Gastrocnemius medialis (tissue), 4 donors: ENCODE results near the gene SIGLEC8. TPM values are rescaled to one million over a fixed set of nuclear protein-coding genes. Genes with fewer than 3 reads are reported as not detected.
A peak's percentile ranks its signal among the peaks of the same experiment; 100 is the strongest.
"Not testable (repeated sequence)": the region's sequence is repeated elsewhere in the genome, so short reads cannot be mapped to it uniquely, and the experiment has no call there.

ENCODE experiments used
- ATAC-seq, 2 donors: fragments of 150-250 bp; one replicate each; pipeline ENCODE4 v1.9.1; 2016
- DNase-seq, 2 donors: peaks; one replicate each; pipeline ENCODE4 v3.0.0-alpha.2; 2019
- H3K27ac ChIP-seq, 4 donors: fragments of 200-600 bp; sonication (generic); 1 replicate in 1 of 4; 2 replicates in 3 of 4; pipeline ENCODE4 v1.5.1; 2016 to 2018; ENCODE audit warnings: mild to moderate bottlenecking in 2 of 4, moderate library complexity in 1 of 4
- H3K27me3 ChIP-seq, 3 donors: fragments of 200-600 bp; sonication (generic) in 2 of 3; 1 replicate in 1 of 3; 2 replicates in 2 of 3; pipeline versions ENCODE4 v1.5.1 to v1.6.0; 2016 to 2019; ENCODE audit warnings: mild to moderate bottlenecking in 1 of 3, moderate library complexity in 1 of 3
- H3K36me3 ChIP-seq, 2 donors: fragments of 200-600 bp; sonication (generic) in 1 of 2; one replicate each; pipeline ENCODE4 v1.5.1; 2017 to 2018
- H3K4me1 ChIP-seq, 2 donors: fragments of 200-600 bp; sonication (generic) in 1 of 2; one replicate each; pipeline ENCODE4 v1.5.1; 2016 to 2017; ENCODE audit warnings: mild to moderate bottlenecking in 2 of 2
- H3K4me3 ChIP-seq, 4 donors: fragments of 200-600 bp; sonication (generic) in 3 of 4; 1 replicate in 1 of 4; 2 replicates in 3 of 4; pipeline ENCODE4 v1.5.1; 2016 to 2019; ENCODE audit warnings: mild to moderate bottlenecking in 2 of 4
- H3K9me3 ChIP-seq, 3 donors: fragments of 200-600 bp; sonication (generic) in 2 of 3; 1 replicate in 1 of 3; 2 replicates in 2 of 3; pipeline ENCODE4 v1.5.1; 2016 to 2019
- CTCF ChIP-seq, 5 experiments: fragments of 450-650 bp in 3 of 5; fragments of 200-600 bp in 2 of 5; sonication (generic) in 2 of 5; IDR thresholded peaks in 4 of 5; conservative IDR thresholded peaks in 1 of 5; 1 replicate in 4 of 5; 2 replicates in 1 of 5; pipeline ENCODE4 v1.5.1; 2016 to 2019; ENCODE audit warnings: antibody characterized with exemption in 5 of 5, mild to moderate bottlenecking in 3 of 5, moderate library complexity in 3 of 5
- POLR2A ChIP-seq, 2 donors: fragments of 450-650 bp; IDR thresholded peaks; one replicate each; pipeline ENCODE4 v1.6.1; 2017; ENCODE audit warnings: antibody characterized with exemption in 2 of 2, mild to moderate bottlenecking in 2 of 2, moderate library complexity in 2 of 2
- in situ Hi-C, 4 donors: fragments of 200-750 bp; cut with MboI; loops; one replicate each; pipeline versions ENCODE4 v1.15.0 to v1.8.0; 2017; ENCODE audit warnings: low sequenced_read_pairs in 4 of 4
- intact Hi-C: fragments of 100-400 bp; cut with DNase I; formaldehyde crosslinking; loops from one replicate; pipeline ENCODE4 v1.15.1; 2023; ENCODE audit warnings: low total_unique reads
- total RNA-seq, 4 donors: library from RNA; depleted of rRNA; stranded (reverse); fragments of >200 nt; gene quantifications; one replicate each; pipeline versions ENCODE4 v1.1.0 to v1.2.3, GENCODE V29; 2016

SIGLEC8 gene
- total RNA-seq, 4 donors from 2014 or later, result 0.13 TPM; not detected in 3

GRCh38 chr19:51417107-51417809 is 41.0 kb downstream of the SIGLEC8 start, which contains the start of gene SIGLEC10:
TSS of gene SIGLEC10 (minus strand) at chr19:51417642. CDS start at chr19:51417581, 61 bp downstream.
- Histone ChIP-seq H3K36me3 (no peaks in the 10 kb centered on the region), H3K4me1 (no peaks in the 10 kb centered on the region), H3K27me3 (peaks cover 0 to 12% (median 10%) of the 10 kb centered on the region in 3 donors), H3K4me3 (no peak within 1 kb of the TSS), H3K9me3 (no peaks in the 10 kb centered on the region), H3K27ac (no peak within 1 kb of the TSS)
- intact Hi-C loops (no loop called here), in situ Hi-C loops (no loop called here)
- ATAC-seq (no peak), DNase-seq (no peak)
- no peak for TF ChIP-seq CTCF (IDR thresholded peaks at IDR 0.05 in 4 of 5, conservative IDR thresholded peaks at IDR 0.05 in 1 of 5)
- TF ChIP-seq POLR2A (IDR thresholded peaks at IDR 0.05), result no peak

- H3K4me1 ChIP-seq, ATAC-seq, DNase-seq, H3K9me3 ChIP-seq, H3K36me3 ChIP-seq, H3K4me3 ChIP-seq, in situ Hi-C loops, H3K27ac ChIP-seq, H3K27me3 ChIP-seq, intact Hi-C loops: not testable (repeated sequence)
Measured at GRCh38 chr19:51416422-51416821, 41.8 kb downstream of the SIGLEC8 start.

- H3K27me3 ChIP-seq, result no peaks in the 10 kb centered on the region
- in situ Hi-C loops, result no loop called here
Measured at GRCh38 chr19:51415187-51415586, 43.1 kb downstream of the SIGLEC8 start.

GRCh38 chr19:51410950-51411748 is 47.1 kb downstream of the SIGLEC8 start:
- ATAC-seq, result no peak
- DNase-seq, result no peak
- in situ Hi-C loops, result no loop called here
- Histone ChIP-seq H3K4me1 (no peaks in the 10 kb centered on the region), H3K4me3 (no peak overlapping the region), H3K36me3 (no peaks in the 10 kb centered on the region), H3K27me3 (no peaks in the 10 kb centered on the region), H3K27ac (no peak overlapping the region), H3K9me3 (no peaks in the 10 kb centered on the region)
- TF ChIP-seq POLR2A (IDR thresholded peaks at IDR 0.05), result no peak
- no peak for TF ChIP-seq CTCF (IDR thresholded peaks at IDR 0.05 in 4 of 5, conservative IDR thresholded peaks at IDR 0.05 in 1 of 5)
- intact Hi-C loops, result no loop called here

More at GRCh38 chr19:51415187-51415586, 43.1 kb downstream of the SIGLEC8 start:
- no peak overlapping the region for H3K27ac ChIP-seq
- no peak overlapping the region for H3K4me3 ChIP-seq
- no peak for DNase-seq
- intact Hi-C loops, result no loop called here
- ATAC-seq, result no peak
- no peaks in the 10 kb centered on the region for H3K4me1 ChIP-seq
- H3K9me3 ChIP-seq, result no peaks in the 10 kb centered on the region
- no peaks in the 10 kb centered on the region for H3K36me3 ChIP-seq
- TF ChIP-seq CTCF (IDR thresholded peaks at IDR 0.05 in 4 of 5, conservative IDR thresholded peaks at IDR 0.05 in 1 of 5) (no peak), POLR2A (IDR thresholded peaks at IDR 0.05) (no peak)

- TF ChIP-seq CTCF (IDR thresholded peaks at IDR 0.05 in 4 of 5, conservative IDR thresholded peaks at IDR 0.05 in 1 of 5) (peak in 3 of 5 experiments; percentile 17 to 31 (median 24)), POLR2A (IDR thresholded peaks at IDR 0.05) (no peak)
- Histone ChIP-seq H3K27me3 (no peaks in the 10 kb centered on the region), H3K36me3 (no peaks in the 10 kb centered on the region), H3K4me3 (no peak overlapping the region), H3K4me1 (no peaks in the 10 kb centered on the region), H3K9me3 (no peaks in the 10 kb centered on the region), H3K27ac (no peak overlapping the region)
- intact Hi-C loops, result no loop called here
- in situ Hi-C loops, result no loop called here
- ATAC-seq (no peak), DNase-seq (no peak)
Measured at GRCh38 chr19:51407511-51408131, 50.6 kb downstream of the SIGLEC8 start.
